Measurements from ENCODE around the gene SH3BP5L.
A peak's percentile ranks its signal among the peaks of the same experiment; 100 is the strongest.

DNA sequence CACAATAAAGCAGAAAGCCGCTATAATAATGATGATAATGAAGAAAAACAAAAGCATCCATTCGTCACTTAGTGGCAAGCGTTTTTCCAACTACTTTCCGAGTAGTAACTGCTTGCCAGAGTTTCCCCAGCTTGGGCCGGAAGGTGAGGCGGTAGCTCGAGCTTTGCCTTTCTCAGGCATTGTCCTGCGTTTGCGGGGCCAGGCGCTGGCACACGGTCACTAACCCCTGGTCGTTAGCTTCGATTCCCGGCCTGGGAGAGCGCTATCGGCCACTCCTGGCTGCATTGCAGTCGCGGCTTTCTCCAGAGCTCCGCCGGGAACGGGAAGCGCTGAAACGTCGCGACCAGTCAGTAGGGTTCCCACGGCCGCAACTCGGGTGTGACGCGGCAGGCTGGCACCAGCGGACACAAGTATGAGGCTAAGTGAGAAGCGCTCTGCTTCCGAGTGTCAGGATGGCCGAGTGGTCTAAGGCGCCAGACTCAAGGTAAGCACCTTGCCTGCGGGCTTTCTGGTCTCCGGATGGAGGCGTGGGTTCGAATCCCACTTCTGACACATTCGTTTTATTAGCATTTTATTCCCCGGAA is 47.8 kb upstream of the SH3BP5L start:
- TF ChIP-seq, protein P1, sequence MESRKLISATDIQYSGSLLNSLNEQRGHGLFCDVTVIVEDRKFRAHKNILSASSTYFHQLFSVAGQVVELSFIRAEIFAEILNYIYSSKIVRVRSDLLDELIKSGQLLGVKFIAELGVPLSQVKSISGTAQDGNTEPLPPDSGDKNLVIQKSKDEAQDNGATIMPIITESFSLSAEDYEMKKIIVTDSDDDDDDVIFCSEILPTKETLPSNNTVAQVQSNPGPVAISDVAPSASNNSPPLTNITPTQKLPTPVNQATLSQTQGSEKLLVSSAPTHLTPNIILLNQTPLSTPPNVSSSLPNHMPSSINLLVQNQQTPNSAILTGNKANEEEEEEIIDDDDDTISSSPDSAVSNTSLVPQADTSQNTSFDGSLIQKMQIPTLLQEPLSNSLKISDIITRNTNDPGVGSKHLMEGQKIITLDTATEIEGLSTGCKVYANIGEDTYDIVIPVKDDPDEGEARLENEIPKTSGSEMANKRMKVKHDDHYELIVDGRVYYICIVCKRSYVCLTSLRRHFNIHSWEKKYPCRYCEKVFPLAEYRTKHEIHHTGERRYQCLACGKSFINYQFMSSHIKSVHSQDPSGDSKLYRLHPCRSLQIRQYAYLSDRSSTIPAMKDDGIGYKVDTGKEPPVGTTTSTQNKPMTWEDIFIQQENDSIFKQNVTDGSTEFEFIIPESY (CRISPR knock-in tag; IDR thresholded peaks at IDR 0.05) = no peak
- TF ChIP-seq SIN3A (IDR thresholded peaks at IDR 0.05; ENCODE audit: borderline replicate concordance, low read depth, low read length) (no peak), MATR3 (CRISPR knock-in tag; IDR thresholded peaks at IDR 0.05) (no peak), ZFP90 (CRISPR knock-in tag; IDR thresholded peaks at IDR 0.05; ENCODE audit: borderline replicate concordance) (0 out of 2 replicates have a peak, but pooled peaks have one; percentile 24), ARNT (IDR thresholded peaks at IDR 0.05) (no peak)
